ENCODE results near the gene ELOA2.

GRCh38 chr18:47032945-47033344 lies 2.5 kb downstream of the ELOA2 start:
- no peak for TF ChIP-seq POLR2A (IDR thresholded peaks at IDR 0.05)
- TF ChIP-seq, protein P1, sequence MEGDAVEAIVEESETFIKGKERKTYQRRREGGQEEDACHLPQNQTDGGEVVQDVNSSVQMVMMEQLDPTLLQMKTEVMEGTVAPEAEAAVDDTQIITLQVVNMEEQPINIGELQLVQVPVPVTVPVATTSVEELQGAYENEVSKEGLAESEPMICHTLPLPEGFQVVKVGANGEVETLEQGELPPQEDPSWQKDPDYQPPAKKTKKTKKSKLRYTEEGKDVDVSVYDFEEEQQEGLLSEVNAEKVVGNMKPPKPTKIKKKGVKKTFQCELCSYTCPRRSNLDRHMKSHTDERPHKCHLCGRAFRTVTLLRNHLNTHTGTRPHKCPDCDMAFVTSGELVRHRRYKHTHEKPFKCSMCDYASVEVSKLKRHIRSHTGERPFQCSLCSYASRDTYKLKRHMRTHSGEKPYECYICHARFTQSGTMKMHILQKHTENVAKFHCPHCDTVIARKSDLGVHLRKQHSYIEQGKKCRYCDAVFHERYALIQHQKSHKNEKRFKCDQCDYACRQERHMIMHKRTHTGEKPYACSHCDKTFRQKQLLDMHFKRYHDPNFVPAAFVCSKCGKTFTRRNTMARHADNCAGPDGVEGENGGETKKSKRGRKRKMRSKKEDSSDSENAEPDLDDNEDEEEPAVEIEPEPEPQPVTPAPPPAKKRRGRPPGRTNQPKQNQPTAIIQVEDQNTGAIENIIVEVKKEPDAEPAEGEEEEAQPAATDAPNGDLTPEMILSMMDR (IDR thresholded peaks at IDR 0.05): no peak
